H1 (cell line): ENCODE data around the gene NUFIP2. TPM values are rescaled to one million over a fixed set of nuclear protein-coding genes. Genes with fewer than 3 reads are reported as not detected.

Experiments
- CTCF ChIA-PET: fragments of 300-600 bp; sonication (Branson Sonifier 250); formaldehyde crosslinking; loops from one replicate; lab custom pipeline; 2021; ENCODE audit not compliant: partially characterized antibody; lab: Charles Lee
- POLR2A ChIA-PET: fragments of 300-600 bp; sonication (Branson Sonifier 250); formaldehyde crosslinking; loops from one replicate; lab custom pipeline; 2021; ENCODE audit warnings: inconsistent platforms; ENCODE audit not compliant: partially characterized antibody; lab: Charles Lee
- DNase-seq, 2 experiments: peaks; one replicate each; pipeline versions ENCODE4 v3.0.0 to v3.0.0-alpha.2; 2010 to 2022; ENCODE audit warnings: low spot score in 2 of 2, low read depth in 1 of 2, mixed read lengths in 1 of 2
- FAIRE-seq: peaks from 2 replicates; lab custom pipeline; 2011; peaks lifted over from hg19 to GRCh38; lab: Jason Lieb, UNC
- H2AFZ ChIP-seq: 2 replicates; pipeline ENCODE4 v1.8.1; 2012; ENCODE audit warnings: low read length, inconsistent platforms
- H2AK5ac ChIP-seq: 2 replicates; pipeline ENCODE4 v1.6.1; 2013; ENCODE audit warnings: low read depth, low read length
- H2BK120ac ChIP-seq: replicated peaks from 2 replicates; pipeline ENCODE3; 2013; ENCODE audit warnings: low read depth, low read length, inconsistent platforms
- H2BK12ac ChIP-seq: 2 replicates; pipeline ENCODE4 v1.6.1; 2013; ENCODE audit warnings: low read depth, low read length
- H2BK15ac ChIP-seq: 2 replicates; pipeline ENCODE4 v1.6.1; 2013; ENCODE audit warnings: low read length
- H2BK20ac ChIP-seq: 2 replicates; pipeline ENCODE4 v1.6.1; 2013; ENCODE audit warnings: low read length
- H2BK5ac ChIP-seq: 2 replicates; pipeline ENCODE4 v1.6.1; 2013; ENCODE audit warnings: low read depth, low read length
- H3K14ac ChIP-seq: 2 replicates; pipeline ENCODE4 v1.6.1; 2013; ENCODE audit warnings: inconsistent platforms; ENCODE audit not compliant: insufficient read length
- H3K18ac ChIP-seq: 2 replicates; pipeline ENCODE4 v1.6.1; 2013; ENCODE audit warnings: low read length; ENCODE audit errors: extremely low read depth
- H3K23ac ChIP-seq: 2 replicates; pipeline ENCODE4 v1.6.1; 2013; ENCODE audit warnings: inconsistent platforms; ENCODE audit not compliant: insufficient read length
- H3K23me2 ChIP-seq: 2 replicates; pipeline ENCODE4 v1.6.1; 2013; ENCODE audit warnings: low read depth, low read length
- H3K27ac ChIP-seq: 2 replicates; pipeline ENCODE4 v1.6.1; 2011; ENCODE audit warnings: low read depth, low read length, inconsistent platforms
- H3K27me3 ChIP-seq, 4 experiments: replicated peaks in 1 of 4; 1 replicate in 1 of 4; 2 replicates in 3 of 4; pipeline versions ENCODE4 v1.6.1 to v1.8.1; 2011 to 2013; ENCODE audit warnings: low read length in 3 of 4, mild to moderate bottlenecking in 3 of 4, inconsistent platforms in 2 of 4, mixed read lengths in 2 of 4, moderate library complexity in 1 of 4; ENCODE audit not compliant: control insufficient read depth in 3 of 4, insufficient read depth in 3 of 4; ENCODE audit errors: extremely low read depth in 1 of 4
- H3K36me3 ChIP-seq, 4 experiments: 2 replicates each; pipeline versions ENCODE4 v1.6.1 to v1.8.1; 2011 to 2013; ENCODE audit warnings: mild to moderate bottlenecking in 4 of 4, low read length in 3 of 4, moderate library complexity in 2 of 4, control low read depth in 1 of 4, inconsistent platforms in 1 of 4; ENCODE audit not compliant: insufficient read depth in 4 of 4, control insufficient read depth in 2 of 4
- H3K4ac ChIP-seq: replicated peaks from 2 replicates; pipeline ENCODE3; 2013; ENCODE audit warnings: low read length, low read depth, mixed read lengths, inconsistent platforms; ENCODE audit not compliant: insufficient read length
- H3K4me1 ChIP-seq, 4 experiments: replicated peaks in 1 of 4; 1 replicate in 1 of 4; 2 replicates in 3 of 4; pipeline versions ENCODE4 v1.6.1 to v1.8.1; 2011 to 2013; ENCODE audit warnings: low read length in 3 of 4, inconsistent platforms in 2 of 4, mixed read lengths in 1 of 4; ENCODE audit not compliant: insufficient read depth in 4 of 4, control insufficient read depth in 3 of 4
- H3K4me2 ChIP-seq, 2 experiments: 2 replicates each; pipeline versions ENCODE4 v1.6.1 to v1.8.1; 2011 to 2013; ENCODE audit warnings: low read depth in 2 of 2, low read length in 2 of 2, control low read depth in 1 of 2, inconsistent platforms in 1 of 2, mild to moderate bottlenecking in 1 of 2; ENCODE audit not compliant: insufficient read depth in 1 of 2
- H3K4me3 ChIP-seq, 4 experiments: fragments of 200-600, 300-600 bp in 1 of 4; sonication (generic), shearing (Covaris generic), sonication (Bioruptor Twin) in 1 of 4; 2 replicates each; pipeline versions ENCODE4 v1.5.1 to v1.8.1; 2011 to 2016; ENCODE audit warnings: low read length in 4 of 4, low read depth in 3 of 4, control low read depth in 2 of 4, inconsistent platforms in 2 of 4, mild to moderate bottlenecking in 2 of 4, mixed read lengths in 1 of 4, moderate library complexity in 1 of 4; ENCODE audit not compliant: insufficient read depth in 2 of 4; ENCODE audit errors: extremely low read depth in 1 of 4
- H3K56ac ChIP-seq: replicated peaks from 2 replicates; pipeline ENCODE3; 2013; ENCODE audit warnings: low read depth, mild to moderate bottlenecking, mixed read lengths, low read length, inconsistent platforms; ENCODE audit not compliant: insufficient read length
- H3K79me1 ChIP-seq: 2 replicates; pipeline ENCODE4 v1.6.1; 2013; ENCODE audit warnings: low read depth, low read length, control low read depth
- H3K79me2 ChIP-seq, 2 experiments: 2 replicates each; pipeline versions ENCODE4 v1.6.1 to v1.8.1; 2012 to 2013; ENCODE audit warnings: low read length in 2 of 2, mild to moderate bottlenecking in 2 of 2, inconsistent platforms in 1 of 2; ENCODE audit not compliant: insufficient read depth in 2 of 2, control insufficient read depth in 1 of 2
- H3K9ac ChIP-seq, 4 experiments: replicated peaks in 1 of 4; 1 replicate in 1 of 4; 2 replicates in 3 of 4; pipeline versions ENCODE4 v1.6.1 to v1.8.1; 2011 to 2013; ENCODE audit warnings: low read depth in 3 of 4, low read length in 3 of 4, control low read depth in 2 of 4, mild to moderate bottlenecking in 2 of 4, moderate library complexity in 2 of 4, inconsistent platforms in 1 of 4; ENCODE audit errors: extremely low read depth in 1 of 4
- H3K9me3 ChIP-seq, 2 experiments: 2 replicates each; pipeline versions ENCODE4 v1.6.1 to v1.8.1; 2012 to 2013; ENCODE audit warnings: mild to moderate bottlenecking in 2 of 2, moderate library complexity in 2 of 2, control low read depth in 1 of 2, inconsistent platforms in 1 of 2, low read depth in 1 of 2, low read length in 1 of 2, mixed read lengths in 1 of 2; ENCODE audit not compliant: insufficient read depth in 2 of 2
- H4K20me1 ChIP-seq, 2 experiments: replicated peaks in 1 of 2; 2 replicates each; pipeline versions ENCODE3 to v1.8.1; 2011 to 2013; ENCODE audit warnings: inconsistent platforms in 2 of 2, low read length in 2 of 2, mild to moderate bottlenecking in 1 of 2; ENCODE audit not compliant: insufficient read depth in 2 of 2, control insufficient read depth in 1 of 2
- H4K5ac ChIP-seq: 2 replicates; pipeline ENCODE4 v1.6.1; 2013; ENCODE audit warnings: low read length, low read depth, mixed read lengths, inconsistent platforms; ENCODE audit not compliant: insufficient read length
- H4K8ac ChIP-seq: 2 replicates; pipeline ENCODE4 v1.8.0; 2013; ENCODE audit warnings: mild to moderate bottlenecking, moderate library complexity, low read length, inconsistent platforms; ENCODE audit not compliant: insufficient read depth; ENCODE audit errors: extremely low read depth
- H4K91ac ChIP-seq: replicated peaks from 2 replicates; pipeline ENCODE3; 2013; ENCODE audit warnings: low read length, mixed read lengths, inconsistent platforms; ENCODE audit not compliant: insufficient read length
- BACH1 ChIP-seq: IDR thresholded peaks from 2 replicates; pipeline ENCODE4 v1.6.1; 2012; ENCODE audit warnings: low read length, improper control_type of control experiment
- BRCA1 ChIP-seq: IDR thresholded peaks from 2 replicates; pipeline ENCODE4 v1.6.1; 2012; ENCODE audit warnings: low read depth, low read length, improper control_type of control experiment
- CHD1 ChIP-seq: IDR thresholded peaks from 2 replicates; pipeline ENCODE4 v1.6.1; 2012; ENCODE audit warnings: low read depth, low read length, improper control_type of control experiment
- EP300 ChIP-seq, 2 experiments: IDR thresholded peaks; 1 replicate in 1 of 2; 2 replicates in 1 of 2; pipeline ENCODE4 v1.6.1; 2011 to 2012; ENCODE audit warnings: low read depth in 2 of 2, low read length in 2 of 2, mild to moderate bottlenecking in 2 of 2, borderline replicate concordance in 1 of 2, inconsistent platforms in 1 of 2, moderate library complexity in 1 of 2
- GABPA ChIP-seq: IDR thresholded peaks from 2 replicates; pipeline ENCODE4 v1.6.1; 2011; ENCODE audit warnings: mild to moderate bottlenecking, low read length, moderate library complexity, borderline replicate concordance; ENCODE audit not compliant: insufficient read depth
- KDM1A ChIP-seq: fragments of 200-600, 300-600 bp; sonication (generic); IDR thresholded peaks from 2 replicates; pipeline ENCODE4 v1.7.1; 2016; ENCODE audit warnings: mild to moderate bottlenecking, low read length, borderline replicate concordance
- NRF1 ChIP-seq: IDR thresholded peaks from 2 replicates; pipeline ENCODE4 v1.6.1; 2011; ENCODE audit warnings: mild to moderate bottlenecking, low read depth, low read length, improper control_type of control experiment
- RXRA ChIP-seq: IDR thresholded peaks from 2 replicates; pipeline ENCODE4 v1.6.1; 2011; ENCODE audit warnings: low read depth, mild to moderate bottlenecking, low read length, moderate library complexity; ENCODE audit not compliant: insufficient read depth
- SRF ChIP-seq: IDR thresholded peaks from 2 replicates; pipeline ENCODE4 v1.6.1; 2011; ENCODE audit warnings: mild to moderate bottlenecking, low read depth, low read length, moderate library complexity
- TEAD4 ChIP-seq: IDR thresholded peaks from 2 replicates; pipeline ENCODE4 v1.6.1; 2012; ENCODE audit warnings: low read depth, low read length, inconsistent platforms, mixed read lengths
- ZNF274 ChIP-seq: IDR thresholded peaks from 2 replicates; pipeline ENCODE4 v1.7.0; 2012; ENCODE audit warnings: low read length, borderline replicate concordance; ENCODE audit errors: extremely low read depth
- WGBS, 2 experiments: shearing (Covaris generic) in 1 of 2; methylation state at CpG; one replicate each; pipeline versions ENCODE4 v1.1.6 to v1.1.7; 2013 to 2015; ENCODE audit warnings: low lambda C conversion rate in 2 of 2, mixed read lengths in 2 of 2, inconsistent platforms in 1 of 2, low coverage in 1 of 2, missing lambda C conversion rate in 1 of 2; ENCODE audit not compliant: insufficient replicate concordance in 2 of 2, insufficient coverage in 1 of 2, insufficient read length in 1 of 2; ENCODE audit errors: extremely low coverage in 1 of 2, missing lambda C conversion rate in 1 of 2; 5-methylcytosine and 5-hydroxymethylcytosine counted together
- polyA plus RNA-seq, 7 experiments: library from polyadenylated mRNA; depleted of rRNA in 3 of 7; stranded (reverse) in 5 of 7; unstranded in 2 of 7; fragments of >200 nt in 5 of 7; fragments of 200-250 nt in 2 of 7; gene quantifications; 1 replicate in 5 of 7; 2 replicates in 1 of 7; 4 replicates in 1 of 7; pipeline versions ENCODE4 v1.2.1 to v1.2.3, GENCODE V29; 2011 to 2013; ENCODE audit warnings: missing spikeins in 2 of 7, mixed read lengths in 2 of 7
- total RNA-seq: library from RNA; stranded (reverse); fragmentation: NEBNext Ultra II Directional; extraction: Animal tissue kit (Norgen Biotek cat#: 25700); gene quantifications from 2 replicates; pipeline ENCODE4 v1.2.1, GENCODE V29; 2021

The NUFIP2 gene
- total and polyA plus RNA-seq, 2 of the 8 experiments (the other 6 are each of a cell fraction or from before 2014, with no cell fraction given), result 65.9 to 118 TPM

DNA sequence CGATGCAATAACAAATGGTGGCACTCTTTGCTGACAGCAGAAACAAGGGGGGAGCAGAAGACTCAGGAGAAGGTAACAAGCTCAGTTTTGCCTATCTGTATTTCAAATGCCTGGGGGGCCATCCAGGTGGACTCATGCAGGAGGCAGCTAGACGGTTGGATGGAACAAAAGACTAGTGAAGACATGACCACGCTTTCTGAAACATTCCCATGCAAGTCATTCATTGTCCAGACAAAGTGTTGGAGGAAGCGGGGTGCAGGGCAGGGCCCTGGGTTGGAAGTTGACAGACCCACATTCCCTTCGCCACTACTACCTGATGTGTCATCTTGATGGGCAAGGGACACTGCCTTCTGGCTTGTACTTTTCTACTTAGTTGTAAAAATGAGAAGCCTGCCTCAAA lies 77.1 kb downstream of the NUFIP2 start:
- no peaks in the 10 kb centered on the region for H3K9me3 ChIP-seq

More for the DNA sequence above, 77.1 kb downstream of the NUFIP2 start:
- Histone ChIP-seq H3K4ac (no peak overlapping the region), H3K14ac (no peak overlapping the region), H3K79me1 (no peaks in the 10 kb centered on the region), H3K23me2 (no peaks in the 10 kb centered on the region; the same call in 1 of the 2 replicates), H3K79me2 (no peaks in the 10 kb centered on the region), H3K18ac (no peak overlapping the region), H2BK5ac (no peak overlapping the region), H2BK15ac (no peak overlapping the region), H2BK20ac (no peak overlapping the region), H3K23ac (no peak overlapping the region), H4K20me1 (no peaks in the 10 kb centered on the region), H4K5ac (no peak overlapping the region), H2BK120ac (no peak overlapping the region), H3K4me1 (no peaks in the 10 kb centered on the region), H2BK12ac (no peak overlapping the region), H3K27me3 (no peaks in the 10 kb centered on the region), H3K4me3 (no peak overlapping the region), H2AFZ (no peak overlapping the region), H3K27ac (no peak overlapping the region), H4K8ac (no peak overlapping the region), H4K91ac (no peak overlapping the region), H3K9ac (no peak overlapping the region), H3K56ac (no peak overlapping the region), H3K36me3 (no peaks in the 10 kb centered on the region), H2AK5ac (no peak overlapping the region), H3K4me2 (no peak overlapping the region)
- POLR2A ChIA-PET, result interaction anchor here (0.8 kb wide), 2 partner anchors 77 to 99 kb away, joined by 3 to 4 read pairs; partner anchors contain the start of gene NUFIP2
- no peak for DNase-seq
- WGBS, 2 experiments, result 85% methylated on average over 5 of the region's 5 CpGs; no CpG with 5 or more reads in 1 of the 2 experiments
- no peak for FAIRE-seq
- TF ChIP-seq BACH1 (no peak), KDM1A (no peak), EP300 (IDR thresholded peaks at IDR 0.05; ENCODE audit: borderline replicate concordance in 1 of 2, low read depth in 2 of 2, low read length in 2 of 2) (no peak), ZNF274 (no peak), GABPA (no peak), SRF (no peak), CHD1 (no peak), BRCA1 (no peak), RXRA (no peak), TEAD4 (no peak), NRF1 (no peak)
- CTCF ChIA-PET, result interaction anchor here (0.7 to 18.3 kb wide), 16 partner anchors 8 to 119 kb away, joined by 3 to 333 read pairs (median 5); partner anchors contain the start of gene MYO18A
